H1 (cell line): ENCODE data around the gene ATP6V0A4. TPM values are rescaled to one million over a fixed set of nuclear protein-coding genes. Genes with fewer than 3 reads are reported as not detected.

Experiments
- CTCF ChIA-PET: fragments of 300-600 bp; sonication (Branson Sonifier 250); formaldehyde crosslinking; loops from one replicate; lab custom pipeline; 2021; ENCODE audit not compliant: partially characterized antibody; lab: Charles Lee
- POLR2A ChIA-PET: fragments of 300-600 bp; sonication (Branson Sonifier 250); formaldehyde crosslinking; loops from one replicate; lab custom pipeline; 2021; ENCODE audit warnings: inconsistent platforms; ENCODE audit not compliant: partially characterized antibody; lab: Charles Lee
- DNase-seq, 2 experiments: peaks; one replicate each; pipeline versions ENCODE4 v3.0.0 to v3.0.0-alpha.2; 2010 to 2022; ENCODE audit warnings: low spot score in 2 of 2, low read depth in 1 of 2, mixed read lengths in 1 of 2
- FAIRE-seq: peaks from 2 replicates; lab custom pipeline; 2011; peaks lifted over from hg19 to GRCh38; lab: Jason Lieb, UNC
- H2AFZ ChIP-seq: 2 replicates; pipeline ENCODE4 v1.8.1; 2012; ENCODE audit warnings: low read length, inconsistent platforms
- H2AK5ac ChIP-seq: 2 replicates; pipeline ENCODE4 v1.6.1; 2013; ENCODE audit warnings: low read depth, low read length
- H2BK120ac ChIP-seq: replicated peaks from 2 replicates; pipeline ENCODE3; 2013; ENCODE audit warnings: low read depth, low read length, inconsistent platforms
- H2BK12ac ChIP-seq: 2 replicates; pipeline ENCODE4 v1.6.1; 2013; ENCODE audit warnings: low read depth, low read length
- H2BK15ac ChIP-seq: 2 replicates; pipeline ENCODE4 v1.6.1; 2013; ENCODE audit warnings: low read length
- H2BK20ac ChIP-seq: 2 replicates; pipeline ENCODE4 v1.6.1; 2013; ENCODE audit warnings: low read length
- H2BK5ac ChIP-seq: 2 replicates; pipeline ENCODE4 v1.6.1; 2013; ENCODE audit warnings: low read depth, low read length
- H3K14ac ChIP-seq: 2 replicates; pipeline ENCODE4 v1.6.1; 2013; ENCODE audit warnings: inconsistent platforms; ENCODE audit not compliant: insufficient read length
- H3K18ac ChIP-seq: 2 replicates; pipeline ENCODE4 v1.6.1; 2013; ENCODE audit warnings: low read length; ENCODE audit errors: extremely low read depth
- H3K23ac ChIP-seq: 2 replicates; pipeline ENCODE4 v1.6.1; 2013; ENCODE audit warnings: inconsistent platforms; ENCODE audit not compliant: insufficient read length
- H3K23me2 ChIP-seq: 2 replicates; pipeline ENCODE4 v1.6.1; 2013; ENCODE audit warnings: low read depth, low read length
- H3K27ac ChIP-seq: 2 replicates; pipeline ENCODE4 v1.6.1; 2011; ENCODE audit warnings: low read depth, low read length, inconsistent platforms
- H3K27me3 ChIP-seq, 4 experiments: replicated peaks in 1 of 4; 1 replicate in 1 of 4; 2 replicates in 3 of 4; pipeline versions ENCODE4 v1.6.1 to v1.8.1; 2011 to 2013; ENCODE audit warnings: low read length in 3 of 4, mild to moderate bottlenecking in 3 of 4, inconsistent platforms in 2 of 4, mixed read lengths in 2 of 4, moderate library complexity in 1 of 4; ENCODE audit not compliant: control insufficient read depth in 3 of 4, insufficient read depth in 3 of 4; ENCODE audit errors: extremely low read depth in 1 of 4
- H3K36me3 ChIP-seq, 4 experiments: 2 replicates each; pipeline versions ENCODE4 v1.6.1 to v1.8.1; 2011 to 2013; ENCODE audit warnings: mild to moderate bottlenecking in 4 of 4, low read length in 3 of 4, moderate library complexity in 2 of 4, control low read depth in 1 of 4, inconsistent platforms in 1 of 4; ENCODE audit not compliant: insufficient read depth in 4 of 4, control insufficient read depth in 2 of 4
- H3K4ac ChIP-seq: replicated peaks from 2 replicates; pipeline ENCODE3; 2013; ENCODE audit warnings: low read length, low read depth, mixed read lengths, inconsistent platforms; ENCODE audit not compliant: insufficient read length
- H3K4me1 ChIP-seq, 4 experiments: replicated peaks in 1 of 4; 1 replicate in 1 of 4; 2 replicates in 3 of 4; pipeline versions ENCODE4 v1.6.1 to v1.8.1; 2011 to 2013; ENCODE audit warnings: low read length in 3 of 4, inconsistent platforms in 2 of 4, mixed read lengths in 1 of 4; ENCODE audit not compliant: insufficient read depth in 4 of 4, control insufficient read depth in 3 of 4
- H3K4me2 ChIP-seq, 2 experiments: 2 replicates each; pipeline versions ENCODE4 v1.6.1 to v1.8.1; 2011 to 2013; ENCODE audit warnings: low read depth in 2 of 2, low read length in 2 of 2, control low read depth in 1 of 2, inconsistent platforms in 1 of 2, mild to moderate bottlenecking in 1 of 2; ENCODE audit not compliant: insufficient read depth in 1 of 2
- H3K4me3 ChIP-seq, 4 experiments: fragments of 200-600, 300-600 bp in 1 of 4; sonication (generic), shearing (Covaris generic), sonication (Bioruptor Twin) in 1 of 4; 2 replicates each; pipeline versions ENCODE4 v1.5.1 to v1.8.1; 2011 to 2016; ENCODE audit warnings: low read length in 4 of 4, low read depth in 3 of 4, control low read depth in 2 of 4, inconsistent platforms in 2 of 4, mild to moderate bottlenecking in 2 of 4, mixed read lengths in 1 of 4, moderate library complexity in 1 of 4; ENCODE audit not compliant: insufficient read depth in 2 of 4; ENCODE audit errors: extremely low read depth in 1 of 4
- H3K56ac ChIP-seq: replicated peaks from 2 replicates; pipeline ENCODE3; 2013; ENCODE audit warnings: low read depth, mild to moderate bottlenecking, mixed read lengths, low read length, inconsistent platforms; ENCODE audit not compliant: insufficient read length
- H3K79me1 ChIP-seq: 2 replicates; pipeline ENCODE4 v1.6.1; 2013; ENCODE audit warnings: low read depth, low read length, control low read depth
- H3K79me2 ChIP-seq, 2 experiments: 2 replicates each; pipeline versions ENCODE4 v1.6.1 to v1.8.1; 2012 to 2013; ENCODE audit warnings: low read length in 2 of 2, mild to moderate bottlenecking in 2 of 2, inconsistent platforms in 1 of 2; ENCODE audit not compliant: insufficient read depth in 2 of 2, control insufficient read depth in 1 of 2
- H3K9ac ChIP-seq, 4 experiments: replicated peaks in 1 of 4; 1 replicate in 1 of 4; 2 replicates in 3 of 4; pipeline versions ENCODE4 v1.6.1 to v1.8.1; 2011 to 2013; ENCODE audit warnings: low read depth in 3 of 4, low read length in 3 of 4, control low read depth in 2 of 4, mild to moderate bottlenecking in 2 of 4, moderate library complexity in 2 of 4, inconsistent platforms in 1 of 4; ENCODE audit errors: extremely low read depth in 1 of 4
- H3K9me3 ChIP-seq, 2 experiments: 2 replicates each; pipeline versions ENCODE4 v1.6.1 to v1.8.1; 2012 to 2013; ENCODE audit warnings: mild to moderate bottlenecking in 2 of 2, moderate library complexity in 2 of 2, control low read depth in 1 of 2, inconsistent platforms in 1 of 2, low read depth in 1 of 2, low read length in 1 of 2, mixed read lengths in 1 of 2; ENCODE audit not compliant: insufficient read depth in 2 of 2
- H4K20me1 ChIP-seq, 2 experiments: replicated peaks in 1 of 2; 2 replicates each; pipeline versions ENCODE3 to v1.8.1; 2011 to 2013; ENCODE audit warnings: inconsistent platforms in 2 of 2, low read length in 2 of 2, mild to moderate bottlenecking in 1 of 2; ENCODE audit not compliant: insufficient read depth in 2 of 2, control insufficient read depth in 1 of 2
- H4K5ac ChIP-seq: 2 replicates; pipeline ENCODE4 v1.6.1; 2013; ENCODE audit warnings: low read length, low read depth, mixed read lengths, inconsistent platforms; ENCODE audit not compliant: insufficient read length
- H4K8ac ChIP-seq: 2 replicates; pipeline ENCODE4 v1.8.0; 2013; ENCODE audit warnings: mild to moderate bottlenecking, moderate library complexity, low read length, inconsistent platforms; ENCODE audit not compliant: insufficient read depth; ENCODE audit errors: extremely low read depth
- H4K91ac ChIP-seq: replicated peaks from 2 replicates; pipeline ENCODE3; 2013; ENCODE audit warnings: low read length, mixed read lengths, inconsistent platforms; ENCODE audit not compliant: insufficient read length
- ASH2L ChIP-seq: fragments of 200-600, 300-600 bp; sonication (generic); IDR thresholded peaks from one replicate; pipeline ENCODE4 v1.7.1; 2017; ENCODE audit warnings: low read length
- CBX5 ChIP-seq: fragments of 300-800, 300-1000 bp; sonication (generic); IDR thresholded peaks from 2 replicates; pipeline ENCODE4 v1.7.1; 2016; ENCODE audit warnings: antibody characterized with exemption, low read length, low read depth
- EGR1 ChIP-seq: IDR thresholded peaks from 2 replicates; pipeline ENCODE4 v1.6.1; 2011; ENCODE audit warnings: low read depth, low read length, borderline replicate concordance
- EZH2 ChIP-seq: fragments of 200-600 bp; sonication (generic); IDR thresholded peaks from 2 replicates; pipeline ENCODE4 v1.7.1; 2012; ENCODE audit warnings: low read depth, mild to moderate bottlenecking, moderate library complexity, low read length, inconsistent platforms; ENCODE audit not compliant: severe bottlenecking
- RNF2 ChIP-seq: fragments of 200-900, 300-1000 bp; sonication (generic); IDR thresholded peaks from 2 replicates; pipeline ENCODE4 v1.7.1; 2016; ENCODE audit warnings: borderline replicate concordance, low read depth, mild to moderate bottlenecking, antibody characterized with exemption, low read length; ENCODE audit not compliant: poor library complexity, severe bottlenecking; ENCODE audit errors: missing control alignments
- SP1 ChIP-seq: IDR thresholded peaks from 2 replicates; pipeline ENCODE4 v1.6.1; 2011; ENCODE audit warnings: low read depth, low read length
- TAF1 ChIP-seq: IDR thresholded peaks from 2 replicates; pipeline ENCODE4 v1.6.1; 2011; ENCODE audit warnings: mild to moderate bottlenecking, low read depth, low read length
- TAF7 ChIP-seq: optimal IDR thresholded peaks from 2 replicates; pipeline ENCODE3; 2011; ENCODE audit warnings: low read depth, mild to moderate bottlenecking, inconsistent platforms, low read length, moderate library complexity, borderline replicate concordance
- USF2 ChIP-seq: IDR thresholded peaks from 2 replicates; pipeline ENCODE4 v1.6.1; 2011; ENCODE audit warnings: low read length, improper control_type of control experiment
- WGBS, 2 experiments: shearing (Covaris generic) in 1 of 2; methylation state at CpG; one replicate each; pipeline versions ENCODE4 v1.1.6 to v1.1.7; 2013 to 2015; ENCODE audit warnings: low lambda C conversion rate in 2 of 2, mixed read lengths in 2 of 2, inconsistent platforms in 1 of 2, low coverage in 1 of 2, missing lambda C conversion rate in 1 of 2; ENCODE audit not compliant: insufficient replicate concordance in 2 of 2, insufficient coverage in 1 of 2, insufficient read length in 1 of 2; ENCODE audit errors: extremely low coverage in 1 of 2, missing lambda C conversion rate in 1 of 2; 5-methylcytosine and 5-hydroxymethylcytosine counted together
- polyA plus RNA-seq, 7 experiments: library from polyadenylated mRNA; depleted of rRNA in 3 of 7; stranded (reverse) in 5 of 7; unstranded in 2 of 7; fragments of >200 nt in 5 of 7; fragments of 200-250 nt in 2 of 7; gene quantifications; 1 replicate in 5 of 7; 2 replicates in 1 of 7; 4 replicates in 1 of 7; pipeline versions ENCODE4 v1.2.1 to v1.2.3, GENCODE V29; 2011 to 2013; ENCODE audit warnings: missing spikeins in 2 of 7, mixed read lengths in 2 of 7
- total RNA-seq: library from RNA; stranded (reverse); fragmentation: NEBNext Ultra II Directional; extraction: Animal tissue kit (Norgen Biotek cat#: 25700); gene quantifications from 2 replicates; pipeline ENCODE4 v1.2.1, GENCODE V29; 2021
- TF ChIP-seq, protein P1 (sequence below), 3 experiments: IDR thresholded peaks; 1 replicate in 2 of 3; 2 replicates in 1 of 3; pipeline versions ENCODE4 v1.5.1 to v1.6.1; 2011; ENCODE audit warnings: low read length in 3 of 3, mild to moderate bottlenecking in 3 of 3, inconsistent platforms in 2 of 3, low read depth in 1 of 3, moderate library complexity in 1 of 3; ENCODE audit not compliant: insufficient read depth in 1 of 3; ENCODE audit errors: control extremely low read depth in 1 of 3

The ATP6V0A4 gene
- total and polyA plus RNA-seq, 2 of the 8 experiments (the other 6 are each of a cell fraction or from before 2014, with no cell fraction given), result 0.47 to 1.6 TPM

GRCh38 chr7:138834583-138834982 is 36.6 kb upstream of the ATP6V0A4 start:
- Histone ChIP-seq H3K14ac (no peak overlapping the region), H4K5ac (no peak overlapping the region), H3K79me1 (no peaks in the 10 kb centered on the region), H4K20me1 (no peaks in the 10 kb centered on the region), H3K4me1 (no peaks in the 10 kb centered on the region), H3K18ac (no peak overlapping the region), H3K9me3 (no peaks in the 10 kb centered on the region), H2AFZ (no peak overlapping the region), H2BK120ac (no peak overlapping the region), H2BK15ac (no peak overlapping the region), H3K27me3 (no peaks in the 10 kb centered on the region), H4K91ac (no peak overlapping the region), H3K9ac (no peak overlapping the region; a peak in 1 of 7 replicates), H3K4me2 (no peak overlapping the region), H3K27ac (no peak overlapping the region), H3K79me2 (no peaks in the 10 kb centered on the region), H3K36me3 (peaks cover 0 to 15% (median 7%) of the 10 kb centered on the region in 4 experiments; a peak in 3 of 8 replicates), H3K56ac (no peak overlapping the region), H2BK20ac (no peak overlapping the region), H2AK5ac (no peak overlapping the region), H2BK5ac (no peak overlapping the region), H3K4ac (no peak overlapping the region), H2BK12ac (no peak overlapping the region), H3K4me3 (no peak overlapping the region), H4K8ac (no peak overlapping the region), H3K23ac (no peak overlapping the region), H3K23me2 (no peaks in the 10 kb centered on the region)
- DNase-seq (no peak), FAIRE-seq (no peak)
- CTCF ChIA-PET, result no interaction called here
- POLR2A ChIA-PET, result no interaction called here
- 88% methylated on average over 9 of the region's 9 CpGs; no CpG with 5 or more reads in 1 of the 2 experiments for WGBS, 2 experiments
- TF ChIP-seq CBX5 (no peak), TAF1 (no peak), SP1 (no peak), ASH2L (no peak), RNF2 (no peak), EGR1 (no peak), USF2 (no peak), TAF7 (no peak), EZH2 (no peak)
- TF ChIP-seq, protein P1, sequence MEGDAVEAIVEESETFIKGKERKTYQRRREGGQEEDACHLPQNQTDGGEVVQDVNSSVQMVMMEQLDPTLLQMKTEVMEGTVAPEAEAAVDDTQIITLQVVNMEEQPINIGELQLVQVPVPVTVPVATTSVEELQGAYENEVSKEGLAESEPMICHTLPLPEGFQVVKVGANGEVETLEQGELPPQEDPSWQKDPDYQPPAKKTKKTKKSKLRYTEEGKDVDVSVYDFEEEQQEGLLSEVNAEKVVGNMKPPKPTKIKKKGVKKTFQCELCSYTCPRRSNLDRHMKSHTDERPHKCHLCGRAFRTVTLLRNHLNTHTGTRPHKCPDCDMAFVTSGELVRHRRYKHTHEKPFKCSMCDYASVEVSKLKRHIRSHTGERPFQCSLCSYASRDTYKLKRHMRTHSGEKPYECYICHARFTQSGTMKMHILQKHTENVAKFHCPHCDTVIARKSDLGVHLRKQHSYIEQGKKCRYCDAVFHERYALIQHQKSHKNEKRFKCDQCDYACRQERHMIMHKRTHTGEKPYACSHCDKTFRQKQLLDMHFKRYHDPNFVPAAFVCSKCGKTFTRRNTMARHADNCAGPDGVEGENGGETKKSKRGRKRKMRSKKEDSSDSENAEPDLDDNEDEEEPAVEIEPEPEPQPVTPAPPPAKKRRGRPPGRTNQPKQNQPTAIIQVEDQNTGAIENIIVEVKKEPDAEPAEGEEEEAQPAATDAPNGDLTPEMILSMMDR (IDR thresholded peaks at IDR 0.05; ENCODE audit: control extremely low read depth in 1 of 3, insufficient read depth in 1 of 3, low read depth in 1 of 3, low read length in 3 of 3), result no peak
